ELF-1 (cell line): ENCODE data around the gene FANCD2OS.
"Not testable (repeated sequence)": the region's sequence is repeated elsewhere in the genome, so short reads cannot be mapped to it uniquely, and the experiment has no call there.

ENCODE experiments used
- DNase-seq: peaks from one replicate; pipeline ENCODE4 v3.0.0-alpha.2; 2016; ENCODE audit warnings: low read depth, low spot score

FANCD2OS gene, protein sequence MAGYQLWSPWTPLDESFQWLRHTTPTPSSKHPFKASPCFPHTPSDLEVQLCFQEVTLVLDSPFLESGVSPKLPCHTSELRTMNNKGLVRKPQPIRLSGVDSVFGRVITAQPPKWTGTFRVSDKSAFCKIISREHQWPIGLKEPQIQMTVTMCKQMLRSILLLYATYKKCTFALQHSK

DNA sequence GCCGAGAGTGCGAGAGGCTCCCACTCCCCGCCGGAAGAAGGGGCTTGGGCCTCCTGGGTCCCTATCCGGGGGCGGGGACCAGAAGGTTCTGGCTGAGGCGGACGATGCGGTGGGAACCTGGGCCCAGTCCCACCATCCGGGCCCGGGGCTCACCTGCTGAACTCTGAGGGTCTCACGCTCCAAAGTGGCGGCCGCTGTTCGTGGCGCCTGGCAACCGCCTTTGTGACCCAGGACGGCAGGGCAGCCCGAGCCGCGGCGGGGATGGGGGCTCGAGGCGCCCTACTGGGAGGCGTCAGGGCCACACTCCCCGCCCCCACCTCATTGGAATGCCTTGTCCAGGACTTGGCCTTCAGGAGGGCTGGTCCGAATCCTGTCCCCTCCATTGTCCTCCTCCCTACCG is at the start of gene FANCD2OS:
Gene FANCD2OS (minus strand): TSS at position 165 of the 400 bp plus-strand sequence. CDS start 3,481 bp downstream, outside the sequence.
- DNase-seq = no peak

DNA sequence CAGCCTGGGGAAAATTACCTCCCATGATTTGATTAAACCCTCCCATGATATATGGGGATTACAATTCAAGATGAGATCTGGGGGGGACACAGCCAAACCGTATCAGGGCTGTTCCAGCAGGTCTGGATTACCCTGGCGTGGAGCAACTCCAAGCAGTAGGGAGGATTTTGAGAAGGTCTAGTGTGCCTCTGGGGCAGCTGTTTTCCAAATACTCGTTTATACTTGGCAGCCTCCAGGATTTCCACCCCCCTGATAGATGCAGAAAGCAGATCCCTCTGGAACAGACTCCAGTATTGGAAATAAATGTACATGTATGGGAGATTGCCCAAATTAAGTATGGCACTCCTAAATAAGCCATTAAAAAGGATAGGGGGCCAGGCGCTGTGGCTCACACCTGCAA is 49.0 kb upstream of the FANCD2OS start:
- DNase-seq = no peak

DNA sequence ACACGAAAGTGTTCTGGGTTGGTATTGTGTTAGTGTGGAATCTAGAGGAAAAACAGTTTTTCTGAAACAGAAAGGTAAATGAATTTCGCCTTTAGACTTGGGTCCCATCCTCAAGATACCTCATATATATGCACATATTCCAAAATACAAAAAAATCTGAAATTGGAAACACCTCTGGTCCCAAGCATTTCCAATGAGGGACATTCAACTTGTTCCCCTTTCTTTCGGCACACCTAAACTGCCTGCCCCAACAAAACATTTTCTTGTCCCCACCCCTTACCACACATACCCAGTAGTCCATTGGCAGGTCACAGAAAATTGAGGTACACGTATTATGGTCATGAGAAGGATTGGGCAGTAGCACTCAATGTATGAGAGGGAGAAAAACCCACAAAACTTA is 47.6 kb upstream of the FANCD2OS start:
- DNase-seq = no peak

DNA sequence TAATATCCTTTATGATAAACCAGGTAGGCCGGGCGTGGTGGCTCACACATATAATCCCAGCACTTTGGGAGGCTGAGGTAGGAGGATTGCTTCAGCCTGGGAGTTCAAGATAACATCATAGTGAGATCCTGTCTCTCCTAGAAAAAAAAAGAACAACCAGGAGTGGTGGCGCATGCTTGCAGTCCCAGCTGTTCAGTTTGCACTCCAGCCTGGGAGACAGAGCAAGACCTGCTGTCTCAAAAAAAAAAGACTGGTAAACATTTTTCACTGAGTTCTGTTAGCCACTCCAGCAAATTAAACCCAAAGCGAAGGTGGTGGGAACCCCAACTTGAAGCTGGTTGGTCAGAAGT is 47.0 kb upstream of the FANCD2OS start:
- no peak for DNase-seq

DNA sequence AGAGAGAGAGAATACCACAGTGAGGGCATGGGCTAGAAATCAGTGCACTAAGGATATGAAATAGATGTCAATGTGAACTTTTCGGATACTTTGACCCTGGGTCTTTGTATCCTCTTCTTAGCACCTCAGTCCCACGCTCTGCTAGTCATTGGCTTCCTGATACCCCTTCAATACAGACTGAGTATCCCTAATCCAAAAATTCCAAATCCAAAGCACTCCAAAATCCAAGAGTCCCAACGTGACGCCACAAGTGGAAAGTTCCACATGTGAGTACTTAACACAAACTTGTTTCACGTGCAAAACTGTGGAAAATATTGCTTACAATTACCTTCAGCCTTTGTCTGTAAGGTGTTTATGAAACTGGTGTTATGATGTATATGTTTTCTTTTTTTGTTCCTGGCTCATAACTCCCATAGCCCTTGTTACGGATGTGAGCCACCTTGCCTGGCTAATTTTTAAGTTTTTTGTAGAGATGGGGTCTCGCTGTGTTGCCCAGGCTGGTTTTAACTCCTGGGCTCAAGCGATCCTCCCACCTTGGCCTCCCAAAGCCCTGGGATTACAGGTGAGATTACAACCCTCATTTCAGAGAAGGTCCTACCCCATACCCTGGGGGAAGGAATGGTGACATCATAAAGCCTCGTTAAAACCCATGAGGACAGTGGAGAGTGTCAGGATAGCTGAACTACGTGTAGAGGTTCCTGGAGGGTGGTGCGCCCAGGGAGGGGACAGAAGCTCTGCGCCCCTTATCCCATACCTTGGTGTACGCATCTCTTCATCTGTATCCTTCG is 46.5 kb upstream of the FANCD2OS start:
- DNase-seq = no peak

DNA sequence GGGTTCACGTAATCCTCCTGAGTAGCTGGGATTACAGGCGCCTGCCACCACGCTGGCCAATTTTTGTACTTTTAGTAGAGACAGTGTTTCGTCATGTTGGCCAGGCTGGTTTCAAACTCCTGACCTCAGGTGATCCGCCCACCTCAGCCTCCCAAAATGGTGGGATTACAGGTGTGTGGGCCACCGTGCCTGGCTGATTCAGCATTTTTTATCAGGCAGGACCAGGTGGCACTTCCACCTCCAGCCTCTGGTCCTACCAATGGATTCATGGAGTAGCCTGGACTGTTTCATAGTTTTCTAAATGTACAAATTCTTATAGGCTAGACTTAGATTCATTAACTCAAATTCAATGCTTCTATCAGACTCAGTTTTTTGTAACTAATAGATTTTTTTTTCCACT is 42.9 kb upstream of the FANCD2OS start:
- DNase-seq = no peak

DNA sequence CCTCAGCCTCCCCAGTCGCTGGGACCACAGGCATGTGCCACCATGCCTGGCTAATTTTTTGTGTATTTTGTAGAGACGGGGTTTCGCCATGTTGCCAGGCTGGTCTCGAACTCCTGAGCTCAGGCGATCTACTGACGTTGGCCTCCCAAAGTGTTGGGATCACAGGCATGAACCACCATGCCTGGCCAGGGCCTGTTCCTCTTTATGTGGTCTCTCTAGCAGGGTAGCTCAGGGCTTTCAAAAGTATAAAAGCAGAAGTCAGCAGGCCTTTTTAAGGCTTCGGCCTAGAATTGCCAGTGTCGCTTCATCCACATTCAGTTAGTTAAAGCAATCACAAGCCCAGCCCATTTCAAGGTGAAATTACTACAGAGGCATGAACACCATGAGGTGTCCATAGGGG is 41.2 kb upstream of the FANCD2OS start:
- no peak for DNase-seq

DNA sequence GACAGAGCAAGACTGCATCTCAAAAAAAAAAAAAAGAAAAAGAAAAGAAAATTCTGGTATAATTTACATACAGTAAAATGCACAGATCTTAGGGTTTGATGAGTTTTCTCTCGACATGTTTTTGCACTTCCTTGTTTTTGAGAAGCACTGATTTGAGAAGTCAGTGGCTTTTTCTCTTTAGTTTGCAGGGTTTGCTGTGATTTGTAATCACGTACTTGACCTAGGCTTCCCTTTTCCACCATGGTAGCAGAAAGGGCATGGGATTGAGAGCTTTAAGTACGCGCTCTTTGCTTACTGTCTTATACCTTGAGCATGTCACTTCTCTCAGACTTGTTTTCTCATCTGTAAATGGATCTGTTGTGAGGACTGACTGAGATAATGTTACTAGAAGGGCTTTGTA is 37.6 kb upstream of the FANCD2OS start:
- DNase-seq = no peak

DNA sequence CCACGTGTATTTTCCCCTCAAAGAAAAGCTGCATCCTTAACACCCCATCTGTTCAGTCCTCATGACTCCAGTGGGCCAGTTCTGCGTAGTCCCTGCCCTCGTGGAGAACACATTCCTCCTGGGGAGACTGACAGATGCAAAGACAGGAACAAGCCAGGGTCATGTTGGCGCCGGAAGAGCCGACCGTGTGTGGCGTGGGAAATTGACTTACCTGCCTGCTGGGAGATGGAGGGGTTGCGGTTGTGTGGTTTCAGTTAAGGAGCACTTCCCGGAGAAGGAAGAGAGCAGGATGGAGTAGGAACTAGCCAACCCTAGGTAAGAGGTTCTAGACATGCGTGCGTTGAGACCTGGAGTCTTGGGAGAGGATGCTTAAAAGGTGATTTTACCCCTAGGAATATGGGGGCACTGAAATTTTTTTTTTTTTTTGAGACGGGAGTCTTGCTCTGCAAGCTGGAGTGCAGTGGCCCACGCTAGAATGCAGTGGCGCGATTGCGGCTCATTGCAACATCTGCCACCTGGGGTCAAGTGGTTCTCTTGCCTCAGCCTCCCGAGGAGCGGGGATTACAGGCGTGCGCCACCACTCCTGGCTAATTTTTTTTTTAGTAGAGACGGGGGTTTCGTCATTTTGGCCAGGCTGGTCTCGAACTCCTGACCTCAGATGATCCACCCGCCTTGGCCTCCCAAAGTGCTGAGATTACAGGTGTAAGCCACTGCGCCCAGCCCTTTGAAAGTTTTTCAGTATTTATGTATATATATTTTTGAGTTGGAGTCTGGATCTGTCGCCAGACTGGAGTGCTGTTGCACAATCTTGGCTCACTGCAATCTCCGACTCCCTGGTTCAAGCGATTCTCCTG is 34.9 kb upstream of the FANCD2OS start:
- DNase-seq = peak; percentile 47

DNA sequence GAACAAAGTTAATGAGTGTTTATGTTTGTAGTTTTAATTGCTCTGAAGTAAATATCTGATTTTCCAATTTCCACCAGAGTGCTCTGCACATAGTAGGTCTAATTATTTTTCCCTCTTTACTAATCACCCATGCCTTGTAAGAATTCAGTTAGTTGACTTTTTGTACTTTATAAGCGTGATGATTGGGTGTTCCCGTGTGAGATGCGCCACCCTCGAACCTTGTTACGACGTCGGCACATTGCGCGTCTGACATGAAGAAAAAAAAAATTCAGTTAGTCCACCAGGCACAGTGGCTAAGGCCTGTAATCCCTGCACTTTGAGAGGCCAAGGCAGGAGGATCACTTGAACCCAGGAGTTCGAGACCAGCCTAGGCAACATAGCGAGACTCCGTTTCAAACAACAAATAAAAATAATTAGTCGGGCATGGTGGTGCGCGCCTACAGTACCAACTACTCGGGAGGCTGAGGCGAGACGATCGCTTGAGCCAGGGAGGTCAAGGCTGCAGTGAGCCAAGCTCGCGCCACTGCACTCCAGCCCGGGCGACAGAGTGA is 33.0 kb upstream of the FANCD2OS start:
- DNase-seq = no peak

DNA sequence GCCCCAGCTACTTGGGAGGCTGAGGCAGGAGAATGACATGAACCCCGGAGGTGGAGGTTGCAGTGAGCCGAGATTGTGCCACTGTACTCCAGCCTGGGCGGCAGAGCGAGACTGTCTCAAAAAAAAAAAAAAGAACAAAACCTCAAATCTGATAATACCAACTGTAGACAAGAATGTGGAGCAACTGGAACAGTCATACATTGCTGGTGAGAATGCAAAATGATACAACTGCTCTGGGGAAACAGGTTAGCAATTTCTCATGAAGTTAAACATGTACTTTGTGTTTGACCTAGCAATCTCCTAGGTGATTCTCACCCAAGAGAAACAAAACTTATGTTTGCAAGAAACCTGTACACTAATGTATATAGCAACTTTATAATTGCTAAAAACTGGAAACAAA is 29.1 kb upstream of the FANCD2OS start:
- DNase-seq = no peak

DNA sequence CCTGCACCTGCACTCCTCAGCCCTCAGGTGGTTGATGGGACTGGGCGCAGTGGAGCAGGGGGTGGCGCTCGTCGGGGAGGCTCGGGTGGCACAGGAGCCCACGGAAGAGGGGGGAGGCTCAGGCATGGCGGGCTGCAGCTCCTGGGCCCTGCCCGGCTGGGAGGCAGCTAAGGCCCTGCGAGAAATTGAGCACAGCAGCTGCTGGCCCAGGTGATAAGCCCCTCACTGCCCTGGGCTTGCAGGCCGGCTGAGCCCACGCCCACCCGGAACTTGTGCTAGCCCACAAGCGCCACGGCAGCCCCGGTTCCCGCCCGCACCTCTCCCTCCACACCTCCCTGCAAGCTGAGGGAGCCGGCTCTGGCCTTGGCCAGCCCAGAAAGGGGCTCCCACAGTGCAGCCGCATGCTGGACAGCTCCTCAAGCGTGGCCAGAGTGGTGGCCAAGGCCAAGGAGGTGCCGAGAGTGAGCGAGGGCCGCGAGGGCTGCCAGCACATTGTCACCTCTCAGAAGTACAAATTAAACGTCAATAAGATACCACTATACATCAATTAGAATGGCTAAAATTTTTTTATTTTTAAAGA is 28.5 kb upstream of the FANCD2OS start:
- no peak for DNase-seq

DNA sequence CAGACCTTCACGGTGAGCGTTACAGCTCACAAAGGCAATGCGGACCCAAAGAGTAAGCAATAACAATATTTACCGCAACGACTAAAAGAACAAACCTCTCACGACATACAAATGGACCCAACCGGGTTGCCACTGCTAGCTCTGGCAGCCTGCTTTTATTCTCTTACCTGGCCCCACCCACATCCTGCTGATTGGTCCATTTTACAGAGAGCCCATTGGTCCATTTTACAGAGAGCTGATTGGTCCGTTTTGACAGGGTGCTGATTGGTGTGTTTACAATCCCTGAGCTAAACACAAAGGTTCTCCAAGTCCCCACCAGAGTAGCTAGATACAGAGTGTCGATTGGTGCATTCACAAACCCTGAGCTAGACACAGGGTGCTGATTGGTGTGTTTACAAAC is 27.8 kb upstream of the FANCD2OS start:
- DNase-seq = not testable (repeated sequence)

DNA sequence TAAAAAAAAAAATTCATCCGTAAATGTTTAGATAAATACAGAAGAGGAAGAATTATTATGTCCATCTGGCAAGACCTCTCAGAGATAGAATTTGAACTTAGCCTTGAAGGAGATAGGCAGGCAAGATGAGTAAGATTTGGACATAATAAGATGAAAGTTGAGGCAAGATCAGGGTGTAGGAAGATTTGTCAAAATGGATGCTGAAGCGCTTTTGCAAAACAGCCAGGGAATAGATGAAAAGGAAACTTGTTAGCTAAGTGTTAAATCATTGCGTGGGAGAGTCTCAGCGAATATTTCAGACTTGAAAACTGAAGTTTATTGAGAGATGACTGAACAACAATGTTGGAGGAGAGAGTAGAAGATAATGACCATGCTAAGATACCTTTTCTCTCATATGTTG is 14.7 kb upstream of the FANCD2OS start:
- no peak for DNase-seq

DNA sequence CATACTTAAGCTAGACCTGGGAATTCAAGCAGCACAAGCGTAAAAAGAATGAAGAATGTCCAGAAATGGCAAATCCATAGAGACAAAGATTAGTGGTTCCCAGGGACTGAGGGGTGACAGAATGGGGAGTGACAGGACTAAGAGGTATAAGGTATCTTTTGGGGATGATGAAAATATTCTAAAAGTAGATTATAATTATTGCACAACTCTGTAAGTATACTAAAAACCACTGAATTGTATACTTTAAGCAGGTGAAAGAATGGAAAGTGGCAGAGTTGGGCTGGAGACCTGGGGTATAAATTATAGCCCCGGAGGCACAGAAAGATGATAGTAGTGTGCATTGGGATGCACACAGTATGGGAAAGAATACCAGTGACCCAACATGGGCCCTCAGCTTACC is 13.0 kb upstream of the FANCD2OS start:
- no peak for DNase-seq

DNA sequence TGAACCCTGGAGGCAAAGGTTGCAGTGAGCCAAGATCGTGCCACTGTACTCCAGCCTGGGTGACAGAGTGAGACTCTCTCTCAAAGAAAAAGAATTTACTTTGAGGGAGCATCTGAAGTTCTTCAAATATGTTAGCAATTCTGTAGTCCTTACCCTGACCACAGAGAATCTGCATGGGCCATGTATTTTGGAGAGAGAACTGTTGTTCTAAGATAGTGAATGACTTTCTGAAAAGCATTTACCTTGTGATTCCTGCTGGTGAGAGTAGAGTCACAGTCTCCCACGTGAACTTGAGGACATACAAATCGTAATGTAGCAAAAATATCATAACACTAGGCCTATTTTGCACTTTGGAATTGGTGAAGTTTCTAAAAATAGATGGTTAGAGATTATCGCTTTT is 11.3 kb upstream of the FANCD2OS start:
- DNase-seq = no peak

DNA sequence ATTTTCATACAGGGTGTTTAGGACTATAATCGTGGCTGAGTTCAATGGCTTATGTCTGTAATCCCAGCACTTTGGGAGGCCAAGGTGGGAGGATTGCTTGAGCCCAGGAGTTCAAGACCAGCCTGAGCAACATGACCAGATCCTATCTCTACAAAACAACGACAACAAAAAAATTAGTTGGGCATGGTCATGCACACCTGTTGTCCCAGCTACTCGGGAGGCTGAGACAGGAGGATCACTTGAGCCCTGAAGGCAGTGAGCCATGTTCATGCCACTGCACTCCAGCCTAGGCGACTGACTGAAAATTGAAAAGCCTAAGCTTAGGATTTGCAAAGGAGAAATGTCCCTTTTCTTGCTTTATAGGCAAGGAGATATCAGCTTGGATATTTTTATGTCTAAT is 8.9 kb upstream of the FANCD2OS start:
- DNase-seq = no peak

DNA sequence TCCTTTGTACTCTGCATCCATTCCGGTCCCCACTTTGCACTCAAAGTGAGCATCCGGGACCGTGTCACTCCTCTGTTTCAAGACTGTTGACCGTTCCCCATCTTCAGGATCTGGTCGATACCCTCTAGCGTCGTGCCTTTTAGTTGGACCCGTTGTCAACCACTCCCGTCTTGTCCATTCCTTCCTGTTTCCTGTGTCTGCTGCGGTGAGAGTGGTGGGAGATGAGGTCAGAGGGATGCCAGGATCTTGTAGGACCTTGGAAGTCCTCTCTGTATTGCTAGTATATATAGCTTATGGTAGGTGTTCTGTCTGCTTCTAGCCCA is 8.0 kb upstream of the FANCD2OS start:
- peak; percentile 33 for DNase-seq

DNA sequence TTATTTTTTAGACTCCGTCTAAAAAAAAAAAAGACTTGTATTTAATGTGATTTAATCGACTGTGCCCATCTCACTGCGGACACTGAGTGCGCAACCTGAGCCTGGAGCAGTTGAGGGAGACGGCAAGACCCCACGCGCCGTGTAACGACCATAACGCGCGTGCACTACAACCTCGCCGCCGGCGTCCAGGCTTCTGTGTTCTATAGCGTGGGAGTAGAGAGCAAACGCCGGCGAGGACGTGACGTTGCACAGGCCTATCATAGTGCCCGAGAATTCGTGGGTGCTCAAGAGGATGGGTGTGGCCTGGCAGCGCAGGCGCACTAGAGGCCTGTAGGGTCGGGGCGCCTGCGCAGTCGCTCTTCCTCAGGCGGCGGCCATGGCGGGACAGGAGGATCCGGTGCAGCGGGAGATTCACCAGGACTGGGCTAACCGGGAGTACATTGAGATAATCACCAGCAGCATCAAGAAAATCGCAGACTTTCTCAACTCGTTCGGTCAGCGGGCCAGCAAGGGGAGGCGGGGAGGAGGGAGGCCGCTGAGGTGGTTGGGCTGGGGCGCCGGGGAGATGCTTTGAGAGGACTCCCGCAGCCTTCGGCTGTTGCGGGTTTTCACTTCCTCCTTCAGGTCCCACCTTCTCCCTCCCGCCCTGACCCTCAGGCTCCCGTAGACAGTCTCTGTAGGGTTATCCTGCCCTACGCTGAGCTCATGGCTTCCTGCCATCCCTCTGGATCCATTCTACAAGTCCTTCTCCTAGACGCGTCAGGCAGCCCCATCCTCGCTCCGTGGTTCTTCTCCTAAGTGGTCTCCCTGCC is 7.5 kb upstream of the FANCD2OS start, which contains the start of gene BRK1:
Gene BRK1 (plus strand): TSS at position 350 of the 812 bp plus-strand sequence. CDS start 27 bp downstream, at position 377.
- DNase-seq = peak; percentile 94

DNA sequence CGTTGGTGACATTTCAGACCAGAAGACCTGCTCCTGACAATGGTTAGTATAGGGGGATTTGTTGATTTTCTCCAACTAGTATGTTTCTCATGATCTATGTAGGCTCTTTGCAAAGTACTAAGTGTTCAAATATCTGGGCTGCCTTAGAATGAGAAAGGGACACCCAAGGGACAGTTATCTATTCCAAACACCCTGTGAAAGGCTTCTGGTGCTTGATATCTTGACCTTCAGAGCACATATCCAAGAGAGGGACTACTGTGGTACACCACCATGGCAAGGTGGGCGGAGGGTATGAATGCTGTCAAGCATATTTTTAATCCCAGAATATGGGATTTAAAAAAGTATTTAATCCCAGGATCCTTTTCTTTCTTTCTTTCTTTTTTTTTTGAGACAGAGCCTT is 1.1 kb downstream of the FANCD2OS start:
- DNase-seq = no peak

DNA sequence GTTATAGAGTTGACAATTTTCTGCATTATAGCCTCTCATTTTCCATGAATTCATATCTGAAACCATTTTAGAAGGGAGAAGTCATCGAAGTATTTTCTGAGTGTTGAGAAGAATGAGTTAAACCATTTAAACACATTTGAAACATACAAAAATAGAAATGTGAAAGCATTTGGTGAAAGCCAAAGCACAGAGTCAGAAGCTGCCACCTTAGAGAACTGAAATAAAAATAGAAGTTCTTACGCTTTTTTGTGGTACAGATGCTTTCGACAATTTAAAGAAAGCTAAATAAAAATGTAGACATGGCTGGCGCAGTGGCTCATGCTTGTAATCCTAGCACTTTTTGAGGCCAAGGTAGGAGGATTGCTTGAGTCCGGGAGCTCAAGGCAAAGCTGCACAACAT is 9.0 kb downstream of the FANCD2OS start:
- no peak for DNase-seq
